ENCODE data around the gene KLK2.

DNA sequence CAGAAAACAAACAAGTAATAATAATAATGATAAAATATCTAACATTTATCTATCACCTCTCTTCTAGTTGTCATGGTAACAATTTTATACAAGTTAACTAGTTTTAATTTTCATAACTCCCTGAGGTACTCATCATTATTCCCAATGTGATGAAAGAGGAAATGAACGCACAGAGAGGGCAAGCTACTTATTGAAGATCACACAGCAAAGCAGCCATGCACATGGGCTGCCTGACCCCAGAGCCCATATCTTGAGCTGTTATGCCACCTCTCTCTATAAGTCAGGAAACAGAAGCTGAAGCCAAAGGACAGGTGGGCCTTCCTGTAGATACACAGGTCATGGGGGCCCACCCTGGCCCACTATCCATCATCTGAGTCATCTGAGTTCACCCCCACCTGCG is 42.8 kb downstream of the KLK2 start:
- TF ChIP-seq, protein P1, sequence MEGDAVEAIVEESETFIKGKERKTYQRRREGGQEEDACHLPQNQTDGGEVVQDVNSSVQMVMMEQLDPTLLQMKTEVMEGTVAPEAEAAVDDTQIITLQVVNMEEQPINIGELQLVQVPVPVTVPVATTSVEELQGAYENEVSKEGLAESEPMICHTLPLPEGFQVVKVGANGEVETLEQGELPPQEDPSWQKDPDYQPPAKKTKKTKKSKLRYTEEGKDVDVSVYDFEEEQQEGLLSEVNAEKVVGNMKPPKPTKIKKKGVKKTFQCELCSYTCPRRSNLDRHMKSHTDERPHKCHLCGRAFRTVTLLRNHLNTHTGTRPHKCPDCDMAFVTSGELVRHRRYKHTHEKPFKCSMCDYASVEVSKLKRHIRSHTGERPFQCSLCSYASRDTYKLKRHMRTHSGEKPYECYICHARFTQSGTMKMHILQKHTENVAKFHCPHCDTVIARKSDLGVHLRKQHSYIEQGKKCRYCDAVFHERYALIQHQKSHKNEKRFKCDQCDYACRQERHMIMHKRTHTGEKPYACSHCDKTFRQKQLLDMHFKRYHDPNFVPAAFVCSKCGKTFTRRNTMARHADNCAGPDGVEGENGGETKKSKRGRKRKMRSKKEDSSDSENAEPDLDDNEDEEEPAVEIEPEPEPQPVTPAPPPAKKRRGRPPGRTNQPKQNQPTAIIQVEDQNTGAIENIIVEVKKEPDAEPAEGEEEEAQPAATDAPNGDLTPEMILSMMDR (conservative IDR thresholded peaks at IDR 0.05; ENCODE audit: low read depth, low read length) = no peak
- TF ChIP-seq EZH2 (IDR thresholded peaks at IDR 0.05; ENCODE audit: low read length, unreplicated experiment) (no peak), EZH2phosphoT487 (IDR thresholded peaks at IDR 0.05; ENCODE audit: borderline replicate concordance, low read length) (no peak)
